ENCODE measurements around the gene NTHL1. TPM values are rescaled to one million over a fixed set of nuclear protein-coding genes. Genes with fewer than 3 reads are reported as not detected.

Gene NTHL1
- total RNA-seq, 1 experiment from 2014 or later, result 39.8 TPM

GRCh38 chr16:2001456-2002355 is 45.9 kb downstream of the NTHL1 start:
- no peak for TF ChIP-seq SIN3A (IDR thresholded peaks at IDR 0.05; ENCODE audit: borderline replicate concordance, insufficient read depth, low read depth, low read length)
- H3K36me3 ChIP-seq (ENCODE audit: control insufficient read depth, insufficient read depth, low read length), result peaks cover 6% of the 10 kb centered on the region; the same call in 1 of the 2 replicates
- CTCF ChIA-PET, result no interaction called here
- H3K4me1 ChIP-seq (ENCODE audit: control insufficient read depth, insufficient read depth, low read length), result peaks cover 28% of the 10 kb centered on the region
- ATAC-seq (no peak), DNase-seq (ENCODE audit: low read depth, low spot score) (no peak)
- POLR2A ChIA-PET, result no interaction called here
- no peaks in the 10 kb centered on the region for H3K9me3 ChIP-seq (ENCODE audit: control insufficient read depth, insufficient read depth, low read depth, low read length)
- H3K27me3 ChIP-seq (ENCODE audit: control insufficient read depth, insufficient read depth, low read length), result no peaks in the 10 kb centered on the region
- H3K4me3 ChIP-seq (ENCODE audit: low read depth in 2 of 2, low read length in 2 of 2), result no peak overlapping the region
- no TSS peak for BruUV-seq (replicated peaks)
- intact Hi-C loops (cut with micrococcal nuclease; ENCODE audit: unreplicated experiment) (no loop called here), in situ Hi-C loops (cut with HindIII; ENCODE audit: low pct_unique_long_range_greater_than_20kb, low sequenced_read_pairs) (no loop called here)
- H3K27ac ChIP-seq (ENCODE audit: low read length), result no peak overlapping the region

- intact Hi-C loops (cut with micrococcal nuclease; ENCODE audit: unreplicated experiment) (no loop called here), in situ Hi-C loops (cut with HindIII; ENCODE audit: low pct_unique_long_range_greater_than_20kb, low sequenced_read_pairs) (no loop called here)
- BruUV-seq (replicated peaks), result no TSS peak
- no peak overlapping the region for H3K27ac ChIP-seq (ENCODE audit: low read length)
- ChIA-PET POLR2A (no interaction called here), CTCF (no interaction called here)
- no peaks in the 10 kb centered on the region for H3K9me3 ChIP-seq (ENCODE audit: control insufficient read depth, insufficient read depth, low read depth, low read length)
- H3K4me1 ChIP-seq (ENCODE audit: control insufficient read depth, insufficient read depth, low read length), result peaks cover 22% of the 10 kb centered on the region
- TF ChIP-seq REST (IDR thresholded peaks at IDR 0.05; ENCODE audit: insufficient read depth in 1 of 2, low read depth in 2 of 2, low read length in 1 of 2) (no peak), POLR2AphosphoS5 (IDR thresholded peaks at IDR 0.05; ENCODE audit: low read depth, low read length) (no peak)
- H3K27me3 ChIP-seq (ENCODE audit: control insufficient read depth, insufficient read depth, low read length), result no peaks in the 10 kb centered on the region
- peaks cover 6% of the 10 kb centered on the region; the same call in 1 of the 2 replicates for H3K36me3 ChIP-seq (ENCODE audit: control insufficient read depth, insufficient read depth, low read length)
- DNase-seq (ENCODE audit: low read depth, low spot score) (no peak), ATAC-seq (no peak)
- H3K4me3 ChIP-seq (ENCODE audit: low read depth in 2 of 2, low read length in 2 of 2), result no peak overlapping the region
These were observed 46.6 kb downstream of the NTHL1 start for GRCh38 chr16:2001035-2001434.

GRCh38 chr16:1999866-2000514 is 47.6 kb downstream of the NTHL1 start:
- intact Hi-C loops (cut with micrococcal nuclease; ENCODE audit: unreplicated experiment) (no loop called here), in situ Hi-C loops (cut with HindIII; ENCODE audit: low pct_unique_long_range_greater_than_20kb, low sequenced_read_pairs) (no loop called here)
- Histone ChIP-seq H3K27ac (ENCODE audit: low read length) (no peak overlapping the region), H3K27me3 (ENCODE audit: control insufficient read depth, insufficient read depth, low read length) (no peaks in the 10 kb centered on the region), H3K36me3 (ENCODE audit: control insufficient read depth, insufficient read depth, low read length) (peaks cover 6% of the 10 kb centered on the region; the same call in 1 of the 2 replicates), H3K4me3 (ENCODE audit: low read depth in 2 of 2, low read length in 2 of 2) (no peak overlapping the region), H3K9me3 (ENCODE audit: control insufficient read depth, insufficient read depth, low read depth, low read length) (no peaks in the 10 kb centered on the region), H3K4me1 (ENCODE audit: control insufficient read depth, insufficient read depth, low read length) (peaks cover 11% of the 10 kb centered on the region)
- ATAC-seq (no peak), DNase-seq (ENCODE audit: low read depth, low spot score) (no peak)
- ChIA-PET POLR2A (no interaction called here), CTCF (no interaction called here)
- BruUV-seq (replicated peaks), result no TSS peak
- TF ChIP-seq SIN3A (IDR thresholded peaks at IDR 0.05; ENCODE audit: borderline replicate concordance, insufficient read depth, low read depth, low read length), result no peak
- TF ChIP-seq REST (IDR thresholded peaks at IDR 0.05; ENCODE audit: insufficient read depth in 1 of 2, low read depth in 2 of 2, low read length in 1 of 2), result no peak
- no peak for TF ChIP-seq POLR2AphosphoS5 (IDR thresholded peaks at IDR 0.05; ENCODE audit: low read depth, low read length)
- TF ChIP-seq TCF7L2 (IDR thresholded peaks at IDR 0.05; ENCODE audit: low read depth, low read length), result no peak
- no peak for TF ChIP-seq CTCF (IDR thresholded peaks at IDR 0.05)
